ENCODE results near the gene SEPTIN3.
A peak's percentile ranks its signal among the peaks of the same experiment; 100 is the strongest.

Gene SEPTIN3

GRCh38 chr22:41976961-41977566 is 7.8 kb downstream of the SEPTIN3 start:
- DNase-seq: peak; percentile 41

- DNase-seq: no peak
Measured at GRCh38 chr22:41978732-41979131, 9.5 kb downstream of the SEPTIN3 start.

GRCh38 chr22:41979423-41980250 is 10.4 kb downstream of the SEPTIN3 start:
- peak; percentile 9 for DNase-seq

- no peak for DNase-seq
Measured at GRCh38 chr22:41982865-41983264, 13.6 kb downstream of the SEPTIN3 start.

- no peak for DNase-seq
Measured at GRCh38 chr22:41983513-41984405, 14.5 kb downstream of the SEPTIN3 start.

GRCh38 chr22:41987276-41987675 is 18.0 kb downstream of the SEPTIN3 start:
- DNase-seq: no peak

GRCh38 chr22:41989246-41989645 is 20.0 kb downstream of the SEPTIN3 start:
- no peak for DNase-seq

- DNase-seq: no peak
Measured at GRCh38 chr22:41991111-41991510, 21.9 kb downstream of the SEPTIN3 start.

GRCh38 chr22:41992496-41992895 is 23.3 kb downstream of the SEPTIN3 start:
- DNase-seq: no peak

- DNase-seq: no peak
Measured at GRCh38 chr22:41995211-41995610, 26.0 kb downstream of the SEPTIN3 start.

- no peak for DNase-seq
Measured at GRCh38 chr22:41996826-41997225, 27.6 kb downstream of the SEPTIN3 start.

- no peak for DNase-seq
Measured at GRCh38 chr22:41998361-41999261, 29.4 kb downstream of the SEPTIN3 start, which contains the start of gene WBP2NL. Gene WBP2NL (plus strand): TSS chr22:41998788. CDS start chr22:41998819, 31 bp downstream.

- DNase-seq: no peak
Measured at GRCh38 chr22:42000466-42000865, 31.2 kb downstream of the SEPTIN3 start.

GRCh38 chr22:42001121-42001520 is 31.9 kb downstream of the SEPTIN3 start:
- no peak for DNase-seq

- no peak for DNase-seq
Measured at GRCh38 chr22:42001706-42002105, 32.5 kb downstream of the SEPTIN3 start.

- DNase-seq: no peak
Measured at GRCh38 chr22:42007922-42008321, 38.7 kb downstream of the SEPTIN3 start.

- DNase-seq: no peak
Measured at GRCh38 chr22:42010778-42011177, 41.5 kb downstream of the SEPTIN3 start.

- DNase-seq: no peak
Measured at GRCh38 chr22:42013385-42013784, 44.1 kb downstream of the SEPTIN3 start.

- no peak for DNase-seq
Measured at GRCh38 chr22:42016111-42016510, 46.9 kb downstream of the SEPTIN3 start.

- DNase-seq: no peak
Measured at GRCh38 chr22:42018224-42018623, 49.0 kb downstream of the SEPTIN3 start.
